Choroid plexus epithelial cell (primary cell): Measurements from ENCODE around the gene C20orf173.

Experiments
- DNase-seq: peaks from one replicate; pipeline ENCODE4 v3.0.0-alpha.2; 2010; ENCODE audit warnings: low read depth
- H3K4me3 ChIP-seq: 2 replicates; pipeline ENCODE4 v1.5.1; 2011; ENCODE audit warnings: low read depth, mild to moderate bottlenecking, control low read depth, low read length, moderate library complexity
- TF ChIP-seq, protein P1 (sequence below): conservative IDR thresholded peaks from 2 replicates; pipeline ENCODE4 v1.5.1; 2011; ENCODE audit warnings: low read depth, mild to moderate bottlenecking, control low read depth, inconsistent platforms, low read length, moderate library complexity

The C20orf173 gene, protein sequence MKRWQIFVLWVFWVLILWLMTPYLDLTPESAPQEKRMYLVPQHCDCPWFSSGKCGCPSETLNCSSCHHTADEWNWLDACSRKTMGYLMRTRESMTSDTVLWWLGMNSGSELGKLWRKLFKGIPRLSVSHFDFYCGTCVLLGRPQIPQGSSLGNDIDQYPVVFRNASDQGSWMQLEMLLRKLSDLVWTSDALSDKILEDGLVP

DNA sequence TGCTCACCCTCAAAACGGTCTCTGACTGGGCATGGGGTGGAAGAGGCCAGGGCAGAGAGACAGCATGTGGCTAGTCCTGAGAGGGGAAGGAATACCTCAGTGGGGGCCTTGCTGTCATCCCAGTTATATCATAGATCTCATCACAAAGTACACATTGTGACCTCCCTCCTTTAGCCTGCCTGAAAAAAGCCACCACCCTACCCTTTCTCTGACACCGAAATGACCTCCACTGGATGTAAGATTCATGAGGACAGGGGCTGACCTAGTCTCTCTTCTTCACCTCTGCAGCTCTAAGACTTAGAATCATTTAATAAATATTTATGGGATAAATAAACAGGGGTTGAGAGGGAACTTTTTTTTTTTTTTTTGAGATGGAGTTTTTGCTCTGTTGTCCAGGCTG is at the start of gene C20orf173:
TSS of gene C20orf173 (minus strand) at position 101 of the 400 bp plus-strand sequence. CDS start 279 bp downstream, outside the sequence.
- TF ChIP-seq, protein P1, sequence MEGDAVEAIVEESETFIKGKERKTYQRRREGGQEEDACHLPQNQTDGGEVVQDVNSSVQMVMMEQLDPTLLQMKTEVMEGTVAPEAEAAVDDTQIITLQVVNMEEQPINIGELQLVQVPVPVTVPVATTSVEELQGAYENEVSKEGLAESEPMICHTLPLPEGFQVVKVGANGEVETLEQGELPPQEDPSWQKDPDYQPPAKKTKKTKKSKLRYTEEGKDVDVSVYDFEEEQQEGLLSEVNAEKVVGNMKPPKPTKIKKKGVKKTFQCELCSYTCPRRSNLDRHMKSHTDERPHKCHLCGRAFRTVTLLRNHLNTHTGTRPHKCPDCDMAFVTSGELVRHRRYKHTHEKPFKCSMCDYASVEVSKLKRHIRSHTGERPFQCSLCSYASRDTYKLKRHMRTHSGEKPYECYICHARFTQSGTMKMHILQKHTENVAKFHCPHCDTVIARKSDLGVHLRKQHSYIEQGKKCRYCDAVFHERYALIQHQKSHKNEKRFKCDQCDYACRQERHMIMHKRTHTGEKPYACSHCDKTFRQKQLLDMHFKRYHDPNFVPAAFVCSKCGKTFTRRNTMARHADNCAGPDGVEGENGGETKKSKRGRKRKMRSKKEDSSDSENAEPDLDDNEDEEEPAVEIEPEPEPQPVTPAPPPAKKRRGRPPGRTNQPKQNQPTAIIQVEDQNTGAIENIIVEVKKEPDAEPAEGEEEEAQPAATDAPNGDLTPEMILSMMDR, result no peak
- DNase-seq, result no peak
- no peak within 1 kb of the TSS for H3K4me3 ChIP-seq

DNA sequence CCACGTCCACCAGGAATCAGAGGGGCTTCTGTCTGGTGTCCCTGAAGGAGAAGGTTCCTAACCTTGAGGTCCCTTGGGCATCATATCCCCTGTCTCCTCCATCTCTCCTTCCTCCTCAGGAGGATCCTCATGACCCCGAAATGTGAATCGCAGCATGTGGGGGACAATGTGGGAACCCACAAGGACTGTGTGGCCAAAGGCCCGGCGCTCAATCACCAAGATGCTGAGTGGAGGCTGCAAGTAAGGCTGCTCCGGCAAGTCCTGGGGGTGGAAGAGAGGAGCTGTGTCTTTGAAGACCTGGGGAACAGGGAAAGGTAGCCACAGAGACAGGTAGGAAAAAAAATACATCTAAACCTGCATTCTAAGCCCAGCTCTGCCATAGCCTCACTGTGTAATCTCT is 49.7 kb upstream of the C20orf173 start:
- H3K4me3 ChIP-seq, result no peak overlapping the region
- TF ChIP-seq, protein P1, result no peak
- no peak for DNase-seq

DNA sequence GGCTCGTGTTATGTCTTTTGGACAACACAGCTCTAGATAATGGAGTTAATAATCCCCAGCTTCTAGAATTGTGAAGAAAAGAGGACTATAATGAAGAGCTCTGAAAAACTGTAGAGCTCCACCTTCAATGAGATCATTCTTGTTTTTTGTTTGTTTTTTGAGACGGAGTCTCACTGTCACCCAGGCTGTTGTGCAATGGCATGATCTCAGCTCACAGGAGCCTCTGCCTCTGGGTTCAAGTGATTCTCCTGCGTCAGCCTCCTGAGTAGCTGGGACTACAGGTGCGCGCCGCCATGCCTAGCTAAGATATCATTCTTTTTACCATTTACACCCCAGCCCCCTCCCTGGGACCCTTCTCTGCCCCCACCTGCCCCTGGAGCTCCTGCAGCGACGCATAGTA is 49.0 kb upstream of the C20orf173 start:
- DNase-seq, result no peak

DNA sequence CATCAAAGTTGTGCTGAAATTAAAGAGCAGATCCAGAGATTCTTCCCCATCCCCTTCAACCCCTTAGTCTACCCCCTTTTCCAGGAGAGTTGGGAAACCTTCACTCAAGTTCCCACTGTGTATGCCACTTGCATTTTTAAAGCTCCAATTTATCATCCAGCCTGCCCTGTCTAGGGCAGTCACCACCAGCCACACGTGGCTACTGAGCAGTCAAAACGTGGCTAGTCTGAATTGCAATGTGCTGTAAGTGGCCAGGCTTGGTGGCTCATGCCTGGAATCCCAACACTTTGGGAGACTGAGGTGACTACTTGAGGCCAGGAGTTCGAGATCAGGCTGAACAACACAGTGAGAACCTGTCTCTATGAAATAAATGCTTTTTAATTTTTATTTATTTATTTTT is 47.4 kb upstream of the C20orf173 start:
- TF ChIP-seq, protein P1, result no peak
- no peak overlapping the region for H3K4me3 ChIP-seq
- no peak for DNase-seq

More for the DNA sequence above, 49.0 kb upstream of the C20orf173 start:
- no peak overlapping the region for H3K4me3 ChIP-seq
- TF ChIP-seq, protein P1, result no peak

DNA sequence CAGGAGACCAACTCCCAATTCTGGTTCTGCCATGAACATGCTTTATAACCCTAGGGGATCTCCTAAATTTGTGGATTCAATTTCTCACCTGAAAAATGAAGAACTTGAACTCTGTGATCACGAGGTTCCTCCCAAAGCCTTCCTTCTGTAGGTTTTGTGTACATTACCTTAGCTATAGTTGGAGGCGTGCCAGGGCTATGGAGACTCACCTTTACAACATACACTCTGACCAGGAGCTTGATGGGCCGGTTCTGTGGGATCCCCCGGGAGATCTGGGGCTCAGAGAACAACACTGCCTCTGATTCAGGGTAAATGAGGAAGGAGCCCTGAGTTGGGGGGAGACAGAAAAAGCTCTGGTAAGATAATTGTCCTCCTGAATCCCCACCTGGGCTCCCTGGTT is 46.5 kb upstream of the C20orf173 start:
- DNase-seq, result no peak
- TF ChIP-seq, protein P1, result no peak
- H3K4me3 ChIP-seq, result no peak overlapping the region

DNA sequence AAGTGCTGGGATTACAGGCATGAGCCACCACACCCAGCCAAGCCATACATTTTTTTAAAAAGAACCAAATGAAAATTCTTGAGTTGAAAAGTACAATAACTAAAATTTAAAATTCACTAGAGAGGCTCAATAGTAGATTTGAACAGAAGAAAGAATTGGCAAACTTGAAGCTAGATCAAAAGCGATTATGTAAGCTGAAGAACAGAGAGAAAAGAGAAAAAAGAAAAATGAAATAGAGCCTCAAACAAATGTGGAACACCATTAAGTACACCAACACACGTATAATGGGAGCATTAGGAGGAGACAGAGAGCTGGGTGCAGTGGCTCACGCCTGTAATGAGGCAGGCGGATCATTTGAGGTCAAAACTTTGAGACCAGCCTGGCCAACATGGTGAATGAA is 43.4 kb upstream of the C20orf173 start:
- no peak overlapping the region for H3K4me3 ChIP-seq
- TF ChIP-seq, protein P1, result no peak
- no peak for DNase-seq

DNA sequence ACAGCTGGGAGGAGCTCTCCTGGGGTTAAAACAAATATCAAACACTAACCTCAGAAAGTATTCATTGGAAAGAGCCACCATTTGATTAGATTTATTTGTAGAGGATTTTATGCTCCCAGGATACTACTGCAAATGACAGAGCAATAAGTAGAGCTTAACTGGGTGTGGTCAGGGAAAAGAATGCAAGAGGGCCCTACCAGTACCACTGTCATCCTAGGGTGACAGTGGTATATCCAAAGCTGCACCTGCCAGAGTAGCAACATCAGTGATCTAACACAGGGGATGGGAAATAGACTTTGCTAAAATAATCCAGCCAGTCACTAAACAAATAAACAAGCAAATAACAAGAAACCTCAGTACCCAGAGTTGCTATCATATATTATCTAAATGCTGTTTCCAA is 42.1 kb upstream of the C20orf173 start:
- no peak overlapping the region for H3K4me3 ChIP-seq
- no peak for DNase-seq
- TF ChIP-seq, protein P1, result no peak
